NCI-H1105 treated with DMSO at 0.1 percent for 48 hours (cell line): ENCODE data around the gene VPS25.

ENCODE experiments used
- DNase-seq: peaks from one replicate; lab custom pipeline; 2025; lab: John Stamatoyannopoulos, UW

Gene VPS25

GRCh38 chr17:42795465-42795864, 22.2 kb downstream of the VPS25 start:
- no peak for DNase-seq

- DNase-seq: no peak
Observed at GRCh38 chr17:42796066-42796758, 23.0 kb downstream of the VPS25 start.

- no peak for DNase-seq
Observed at GRCh38 chr17:42797067-42798007, 24.1 kb downstream of the VPS25 start.

- no peak for DNase-seq
Observed at GRCh38 chr17:42798011-42798382, 24.7 kb downstream of the VPS25 start.

- DNase-seq: peak; percentile 73
Observed at GRCh38 chr17:42798383-42799380, 25.4 kb downstream of the VPS25 start, which contains the start of the genes CNTD1 and COA3. Gene CNTD1 (plus strand): TSS chr17:42798861. CDS start chr17:42799068, 207 bp downstream. Gene COA3 (minus strand): TSS chr17:42798704. CDS start chr17:42798681, 23 bp downstream.

GRCh38 chr17:42803074-42803883, 30.0 kb downstream of the VPS25 start:
- no peak for DNase-seq

- DNase-seq: no peak
Observed at GRCh38 chr17:42804918-42805367, 31.7 kb downstream of the VPS25 start.

- DNase-seq: no peak
Observed at GRCh38 chr17:42806249-42806648, 33.0 kb downstream of the VPS25 start.

GRCh38 chr17:42809250-42809649, 36.0 kb downstream of the VPS25 start:
- DNase-seq: no peak

GRCh38 chr17:42814633-42815399, 41.6 kb downstream of the VPS25 start:
- DNase-seq: no peak

GRCh38 chr17:42817866-42818265, 44.6 kb downstream of the VPS25 start:
- no peak for DNase-seq

GRCh38 chr17:42818379-42818778, 45.1 kb downstream of the VPS25 start:
- DNase-seq: no peak

- peak; percentile 34 for DNase-seq
Observed at GRCh38 chr17:42819939-42820535, 46.8 kb downstream of the VPS25 start.

GRCh38 chr17:42821176-42821575, 47.9 kb downstream of the VPS25 start:
- no peak for DNase-seq

GRCh38 chr17:42827472-42827871, 54.2 kb downstream of the VPS25 start:
- DNase-seq: no peak
